ENCODE data around the gene PHRF1.
"Not testable (repeated sequence)": the region's sequence is repeated elsewhere in the genome, so short reads cannot be mapped to it uniquely, and the experiment has no call there.

Gene PHRF1

GRCh38 chr11:645536-645935, 69.3 kb downstream of the PHRF1 start:
- no peak overlapping the region for H3K4me3 ChIP-seq (ENCODE audit: low read length)
- no peak for TF ChIP-seq CTCF (conservative IDR thresholded peaks at IDR 0.05; ENCODE audit: low read length)
- DNase-seq (ENCODE audit: low read depth): no peak

- DNase-seq (ENCODE audit: low read depth): no peak
- TF ChIP-seq CTCF (conservative IDR thresholded peaks at IDR 0.05; ENCODE audit: low read length): no peak
- no peak overlapping the region for H3K4me3 ChIP-seq (ENCODE audit: low read length)
Observed at GRCh38 chr11:646214-646613, 69.9 kb downstream of the PHRF1 start.

- H3K4me3 ChIP-seq (ENCODE audit: low read length); DNase-seq (ENCODE audit: low read depth): not testable (repeated sequence)
Observed at GRCh38 chr11:647672-648158, 71.4 kb downstream of the PHRF1 start.

- no peak for TF ChIP-seq CTCF (conservative IDR thresholded peaks at IDR 0.05; ENCODE audit: low read length)
- no peak for DNase-seq (ENCODE audit: low read depth)
Observed at GRCh38 chr11:650482-650881, 74.2 kb downstream of the PHRF1 start.

GRCh38 chr11:653136-653535, 76.9 kb downstream of the PHRF1 start:
- not testable (repeated sequence) for DNase-seq (ENCODE audit: low read depth); H3K4me3 ChIP-seq (ENCODE audit: low read length)

More at GRCh38 chr11:650482-650881, 74.2 kb downstream of the PHRF1 start:
- no peak overlapping the region for H3K4me3 ChIP-seq (ENCODE audit: low read length)

GRCh38 chr11:653837-654236, 77.6 kb downstream of the PHRF1 start:
- no peak for TF ChIP-seq CTCF (conservative IDR thresholded peaks at IDR 0.05; ENCODE audit: low read length)
- no peak overlapping the region for H3K4me3 ChIP-seq (ENCODE audit: low read length)
- DNase-seq (ENCODE audit: low read depth): no peak

GRCh38 chr11:654444-654843, 78.2 kb downstream of the PHRF1 start:
- not testable (repeated sequence) for DNase-seq (ENCODE audit: low read depth)

GRCh38 chr11:655036-655726, 78.9 kb downstream of the PHRF1 start:
- no peak overlapping the region for H3K4me3 ChIP-seq (ENCODE audit: low read length)
- DNase-seq (ENCODE audit: low read depth): no peak
- no peak for TF ChIP-seq CTCF (conservative IDR thresholded peaks at IDR 0.05; ENCODE audit: low read length)

More at GRCh38 chr11:654444-654843, 78.2 kb downstream of the PHRF1 start:
- H3K4me3 ChIP-seq (ENCODE audit: low read length): not testable (repeated sequence)

- no peak for DNase-seq (ENCODE audit: low read depth)
- no peak for TF ChIP-seq CTCF (conservative IDR thresholded peaks at IDR 0.05; ENCODE audit: low read length)
- no peak overlapping the region for H3K4me3 ChIP-seq (ENCODE audit: low read length)
Observed at GRCh38 chr11:656426-656825, 80.2 kb downstream of the PHRF1 start.
